HEK293 (cell line): ENCODE results near the gene KIAA0513.

Experiments used
- CTCF ChIP-seq: fragments of 450-650 bp; formaldehyde crosslinking; IDR thresholded peaks from 2 replicates; pipeline ENCODE4 v1.5.1; 2016; ENCODE audit warnings: missing biosample characterization, missing genetic modification characterization
- GLI4 ChIP-seq: fragments of 450-650 bp; formaldehyde crosslinking; IDR thresholded peaks from 2 replicates; pipeline ENCODE4 v1.5.1; 2016; ENCODE audit warnings: missing biosample characterization, missing genetic modification characterization
- MYNN ChIP-seq: fragments of 450-650 bp; formaldehyde crosslinking; IDR thresholded peaks from 2 replicates; pipeline ENCODE4 v1.5.1; 2016; ENCODE audit warnings: missing biosample characterization, missing genetic modification characterization, borderline replicate concordance
- REPIN1 ChIP-seq: fragments of 450-650 bp; formaldehyde crosslinking; IDR thresholded peaks from 2 replicates; pipeline ENCODE4 v1.5.1; 2017; ENCODE audit warnings: missing biosample characterization, missing genetic modification characterization, low read depth
- ZNF24 ChIP-seq: fragments of 450-650 bp; formaldehyde crosslinking; IDR thresholded peaks from 2 replicates; pipeline ENCODE4 v1.5.1; 2016; ENCODE audit warnings: missing biosample characterization, missing genetic modification characterization
- ZNF311 ChIP-seq: fragments of 450-650 bp; formaldehyde crosslinking; IDR thresholded peaks from 2 replicates; pipeline ENCODE4 v1.5.1; 2017; ENCODE audit warnings: missing biosample characterization, missing genetic modification characterization, borderline replicate concordance

- TF ChIP-seq ZNF24 (tag by site-specific recombination) (no peak), CTCF (tag by site-specific recombination) (no peak), GLI4 (tag by site-specific recombination) (no peak), REPIN1 (tag by site-specific recombination) (no peak), ZNF311 (tag by site-specific recombination) (no peak), MYNN (no peak)
These were observed 19.6 kb downstream of the KIAA0513 start for GRCh38 chr16:85046931-85047866.
